A673 (cell line): Measurements from ENCODE around the gene CD302.

Source experiments
- EZH2 ChIP-seq: fragments of 200-600 bp; sonication (generic); IDR thresholded peaks from 2 replicates; pipeline ENCODE4 v1.6.1; 2017; ENCODE audit warnings: borderline replicate concordance, low read depth, mild to moderate bottlenecking, mixed read lengths, antibody characterized with exemption, low read length; ENCODE audit not compliant: poor library complexity, severe bottlenecking
- TF ChIP-seq, protein P1 (sequence below): fragments of 300-800, 200-600 bp; sonication (generic); conservative IDR thresholded peaks from 2 replicates; pipeline ENCODE4 v1.5.1; 2017; ENCODE audit warnings: low read depth, mild to moderate bottlenecking, antibody characterized with exemption, low read length, moderate library complexity, mixed read lengths

DNA sequence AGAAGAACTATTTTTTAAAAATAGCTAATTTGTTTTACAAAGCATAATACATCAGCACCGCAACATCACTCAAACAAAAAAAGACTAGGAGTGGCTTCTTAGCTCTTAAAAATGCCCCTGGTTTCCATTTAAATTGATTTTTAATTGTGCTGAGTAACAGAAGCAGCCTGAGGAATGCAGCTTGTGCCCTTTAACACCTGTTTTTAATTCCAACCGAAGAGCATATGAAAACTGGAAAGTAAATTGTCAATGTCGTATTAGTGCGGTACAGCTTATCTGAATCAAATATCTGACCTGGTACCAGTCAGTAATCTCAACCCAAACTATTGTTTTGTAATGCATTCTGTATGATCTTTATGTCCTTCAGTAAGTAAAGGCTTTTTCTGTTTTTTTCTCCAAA lies 13.2 kb upstream of the CD302 start:
- TF ChIP-seq, protein P1, sequence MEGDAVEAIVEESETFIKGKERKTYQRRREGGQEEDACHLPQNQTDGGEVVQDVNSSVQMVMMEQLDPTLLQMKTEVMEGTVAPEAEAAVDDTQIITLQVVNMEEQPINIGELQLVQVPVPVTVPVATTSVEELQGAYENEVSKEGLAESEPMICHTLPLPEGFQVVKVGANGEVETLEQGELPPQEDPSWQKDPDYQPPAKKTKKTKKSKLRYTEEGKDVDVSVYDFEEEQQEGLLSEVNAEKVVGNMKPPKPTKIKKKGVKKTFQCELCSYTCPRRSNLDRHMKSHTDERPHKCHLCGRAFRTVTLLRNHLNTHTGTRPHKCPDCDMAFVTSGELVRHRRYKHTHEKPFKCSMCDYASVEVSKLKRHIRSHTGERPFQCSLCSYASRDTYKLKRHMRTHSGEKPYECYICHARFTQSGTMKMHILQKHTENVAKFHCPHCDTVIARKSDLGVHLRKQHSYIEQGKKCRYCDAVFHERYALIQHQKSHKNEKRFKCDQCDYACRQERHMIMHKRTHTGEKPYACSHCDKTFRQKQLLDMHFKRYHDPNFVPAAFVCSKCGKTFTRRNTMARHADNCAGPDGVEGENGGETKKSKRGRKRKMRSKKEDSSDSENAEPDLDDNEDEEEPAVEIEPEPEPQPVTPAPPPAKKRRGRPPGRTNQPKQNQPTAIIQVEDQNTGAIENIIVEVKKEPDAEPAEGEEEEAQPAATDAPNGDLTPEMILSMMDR, result no peak
- no peak for TF ChIP-seq EZH2
